ENCODE measurements around the gene RETN. TPM values are rescaled to one million over a fixed set of nuclear protein-coding genes. Genes with fewer than 3 reads are reported as not detected.

RETN gene
- total RNA-seq, 1 experiment from 2014 or later = not detected

DNA sequence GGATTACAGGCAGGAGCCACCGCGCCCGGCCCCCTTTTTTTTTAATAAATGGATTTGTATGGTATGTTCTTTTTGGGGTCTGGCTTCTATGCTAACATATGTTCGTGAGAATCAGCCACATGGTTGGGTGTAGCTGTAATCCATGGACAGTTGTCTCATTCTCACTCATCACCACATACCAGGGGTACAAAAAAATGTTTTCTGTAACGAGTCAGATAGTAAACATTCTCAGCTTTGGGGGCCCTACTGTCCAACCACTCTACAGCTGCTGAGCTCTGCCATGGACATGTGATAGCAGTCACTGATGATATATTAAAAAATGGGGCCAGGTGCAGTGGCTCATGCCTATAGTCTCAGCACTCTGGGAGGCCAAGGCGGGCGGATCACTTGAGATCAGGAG lies 5.1 kb upstream of the RETN start:
- H3K9me3 ChIP-seq (ENCODE audit: control insufficient read depth, insufficient read depth, low read depth, low read length) = no peaks in the 10 kb centered on the region
- CTCF ChIA-PET = no interaction called here
- intact Hi-C loops (cut with micrococcal nuclease; ENCODE audit: unreplicated experiment) (no loop called here), in situ Hi-C loops (cut with HindIII; ENCODE audit: low pct_unique_long_range_greater_than_20kb, low sequenced_read_pairs) (no loop called here)
- no peaks in the 10 kb centered on the region for H3K27me3 ChIP-seq (ENCODE audit: control insufficient read depth, insufficient read depth, low read length)
- H3K36me3 ChIP-seq (ENCODE audit: control insufficient read depth, insufficient read depth, low read length) = no peaks in the 10 kb centered on the region
- DNase-seq (ENCODE audit: low read depth, low spot score) = no peak
- ATAC-seq = no peak
- H3K4me3 ChIP-seq (ENCODE audit: low read depth in 2 of 2, low read length in 2 of 2) = no peak overlapping the region
- POLR2A ChIA-PET = no interaction called here
- TF ChIP-seq SIN3A (IDR thresholded peaks at IDR 0.05; ENCODE audit: borderline replicate concordance, insufficient read depth, low read depth, low read length) (no peak), TCF7L2 (IDR thresholded peaks at IDR 0.05; ENCODE audit: low read depth, low read length) (no peak), POLR2AphosphoS5 (IDR thresholded peaks at IDR 0.05; ENCODE audit: low read depth, low read length) (no peak)
- TF ChIP-seq, protein P1, sequence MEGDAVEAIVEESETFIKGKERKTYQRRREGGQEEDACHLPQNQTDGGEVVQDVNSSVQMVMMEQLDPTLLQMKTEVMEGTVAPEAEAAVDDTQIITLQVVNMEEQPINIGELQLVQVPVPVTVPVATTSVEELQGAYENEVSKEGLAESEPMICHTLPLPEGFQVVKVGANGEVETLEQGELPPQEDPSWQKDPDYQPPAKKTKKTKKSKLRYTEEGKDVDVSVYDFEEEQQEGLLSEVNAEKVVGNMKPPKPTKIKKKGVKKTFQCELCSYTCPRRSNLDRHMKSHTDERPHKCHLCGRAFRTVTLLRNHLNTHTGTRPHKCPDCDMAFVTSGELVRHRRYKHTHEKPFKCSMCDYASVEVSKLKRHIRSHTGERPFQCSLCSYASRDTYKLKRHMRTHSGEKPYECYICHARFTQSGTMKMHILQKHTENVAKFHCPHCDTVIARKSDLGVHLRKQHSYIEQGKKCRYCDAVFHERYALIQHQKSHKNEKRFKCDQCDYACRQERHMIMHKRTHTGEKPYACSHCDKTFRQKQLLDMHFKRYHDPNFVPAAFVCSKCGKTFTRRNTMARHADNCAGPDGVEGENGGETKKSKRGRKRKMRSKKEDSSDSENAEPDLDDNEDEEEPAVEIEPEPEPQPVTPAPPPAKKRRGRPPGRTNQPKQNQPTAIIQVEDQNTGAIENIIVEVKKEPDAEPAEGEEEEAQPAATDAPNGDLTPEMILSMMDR (IDR thresholded peaks at IDR 0.05) = no peak
- TF ChIP-seq, protein P2, sequence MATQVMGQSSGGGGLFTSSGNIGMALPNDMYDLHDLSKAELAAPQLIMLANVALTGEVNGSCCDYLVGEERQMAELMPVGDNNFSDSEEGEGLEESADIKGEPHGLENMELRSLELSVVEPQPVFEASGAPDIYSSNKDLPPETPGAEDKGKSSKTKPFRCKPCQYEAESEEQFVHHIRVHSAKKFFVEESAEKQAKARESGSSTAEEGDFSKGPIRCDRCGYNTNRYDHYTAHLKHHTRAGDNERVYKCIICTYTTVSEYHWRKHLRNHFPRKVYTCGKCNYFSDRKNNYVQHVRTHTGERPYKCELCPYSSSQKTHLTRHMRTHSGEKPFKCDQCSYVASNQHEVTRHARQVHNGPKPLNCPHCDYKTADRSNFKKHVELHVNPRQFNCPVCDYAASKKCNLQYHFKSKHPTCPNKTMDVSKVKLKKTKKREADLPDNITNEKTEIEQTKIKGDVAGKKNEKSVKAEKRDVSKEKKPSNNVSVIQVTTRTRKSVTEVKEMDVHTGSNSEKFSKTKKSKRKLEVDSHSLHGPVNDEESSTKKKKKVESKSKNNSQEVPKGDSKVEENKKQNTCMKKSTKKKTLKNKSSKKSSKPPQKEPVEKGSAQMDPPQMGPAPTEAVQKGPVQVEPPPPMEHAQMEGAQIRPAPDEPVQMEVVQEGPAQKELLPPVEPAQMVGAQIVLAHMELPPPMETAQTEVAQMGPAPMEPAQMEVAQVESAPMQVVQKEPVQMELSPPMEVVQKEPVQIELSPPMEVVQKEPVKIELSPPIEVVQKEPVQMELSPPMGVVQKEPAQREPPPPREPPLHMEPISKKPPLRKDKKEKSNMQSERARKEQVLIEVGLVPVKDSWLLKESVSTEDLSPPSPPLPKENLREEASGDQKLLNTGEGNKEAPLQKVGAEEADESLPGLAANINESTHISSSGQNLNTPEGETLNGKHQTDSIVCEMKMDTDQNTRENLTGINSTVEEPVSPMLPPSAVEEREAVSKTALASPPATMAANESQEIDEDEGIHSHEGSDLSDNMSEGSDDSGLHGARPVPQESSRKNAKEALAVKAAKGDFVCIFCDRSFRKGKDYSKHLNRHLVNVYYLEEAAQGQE (IDR thresholded peaks at IDR 0.05; ENCODE audit: insufficient read depth in 1 of 2, low read depth in 2 of 2, low read length in 1 of 2) = no peak
- H3K27ac ChIP-seq (ENCODE audit: low read length) = no peak overlapping the region
- no TSS peak for BruUV-seq (replicated peaks)
- no peaks in the 10 kb centered on the region for H3K4me1 ChIP-seq (ENCODE audit: control insufficient read depth, insufficient read depth, low read length)

DNA sequence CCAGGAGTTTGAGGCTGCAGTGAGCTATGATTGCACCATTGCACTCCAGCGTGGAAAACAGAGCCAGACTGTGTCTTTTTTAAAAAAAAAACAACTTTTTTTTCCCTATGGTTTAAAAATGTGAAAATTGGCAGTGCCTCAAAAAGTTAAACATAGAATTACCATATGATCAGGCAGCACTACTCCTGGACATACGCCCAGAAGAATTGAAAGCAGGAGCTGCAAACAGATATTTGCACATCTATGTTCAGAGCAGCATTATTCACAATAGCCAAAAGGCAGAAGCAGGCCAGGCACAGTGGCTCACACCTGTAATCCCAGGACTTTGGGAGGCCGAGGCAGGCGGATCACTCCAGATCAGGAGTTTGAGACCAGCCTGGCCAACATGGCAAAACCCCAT lies 3.8 kb upstream of the RETN start:
- POLR2A ChIA-PET = interaction anchor here (0.5 kb wide), 1 partner anchor 241 kb away, joined by 4 read pairs; no protein-coding TSS in a partner anchor
- DNase-seq (ENCODE audit: low read depth, low spot score) = no peak
- TF ChIP-seq, protein P2 (IDR thresholded peaks at IDR 0.05; ENCODE audit: insufficient read depth in 1 of 2, low read depth in 2 of 2, low read length in 1 of 2) = no peak
- TF ChIP-seq, protein P1 (IDR thresholded peaks at IDR 0.05) = no peak
- Histone ChIP-seq H3K27ac (ENCODE audit: low read length) (no peak overlapping the region), H3K4me1 (ENCODE audit: control insufficient read depth, insufficient read depth, low read length) (no peaks in the 10 kb centered on the region), H3K36me3 (ENCODE audit: control insufficient read depth, insufficient read depth, low read length) (no peaks in the 10 kb centered on the region), H3K9me3 (ENCODE audit: control insufficient read depth, insufficient read depth, low read depth, low read length) (no peaks in the 10 kb centered on the region), H3K27me3 (ENCODE audit: control insufficient read depth, insufficient read depth, low read length) (no peaks in the 10 kb centered on the region), H3K4me3 (ENCODE audit: low read depth in 2 of 2, low read length in 2 of 2) (no peak overlapping the region)
- no TSS peak for BruUV-seq (replicated peaks)
- CTCF ChIA-PET = no interaction called here
- intact Hi-C loops (cut with micrococcal nuclease; ENCODE audit: unreplicated experiment) = no loop called here
- in situ Hi-C loops (cut with HindIII; ENCODE audit: low pct_unique_long_range_greater_than_20kb, low sequenced_read_pairs) = no loop called here
- ATAC-seq = no peak
